Activated T-cell treated with anti-CD3 and anti-CD28 coated beads, Interleukin-2, amount 50 U/mL, for 4 hours (primary cell): ENCODE data around the gene ANKLE2. TPM values are rescaled to one million over a fixed set of nuclear protein-coding genes. Genes with fewer than 3 reads are reported as not detected.
"Not testable (repeated sequence)": the region's sequence is repeated elsewhere in the genome, so short reads cannot be mapped to it uniquely, and the experiment has no call there.

Source experiments
- ATAC-seq, 2 donors: fragments of 200-7000 bp; cut with Tn5 transposase; one replicate each; pipeline ENCODE4 v1.10.0; 2021
- DNase-seq: peaks from one replicate; pipeline ENCODE4 v3.0.0-alpha.2; 2020
- H3K27me3 Mint-ChIP-seq: one replicate; pipeline ENCODE4 v1.8.0; 2021; ENCODE audit warnings: low read depth, mixed read lengths
- H3K36me3 Mint-ChIP-seq: one replicate; pipeline ENCODE4 v1.8.0; 2022; ENCODE audit warnings: mixed read lengths; ENCODE audit not compliant: insufficient read depth
- H3K4me1 Mint-ChIP-seq: one replicate; pipeline ENCODE4 v1.8.0; 2021; ENCODE audit warnings: low read depth, mixed read lengths
- H3K4me3 Mint-ChIP-seq: one replicate; pipeline ENCODE4 v1.8.0; 2021; ENCODE audit warnings: mild to moderate bottlenecking, moderate library complexity, mixed read lengths
- H3K9me3 Mint-ChIP-seq: one replicate; pipeline ENCODE4 v1.8.0; 2021; ENCODE audit warnings: mixed read lengths
- total RNA-seq, 3 donors: library from RNA; stranded (reverse); gene quantifications; one replicate each; pipeline ENCODE4 v1.2.1, GENCODE V29; 2021

Gene ANKLE2
- total RNA-seq, 3 donors from 2014 or later: 96.7 to 112 (median 111) TPM

- DNase-seq (no peak), ATAC-seq (no peak)
- no peaks in the 10 kb centered on the region for H3K27me3 Mint-ChIP-seq
- H3K4me1 Mint-ChIP-seq: peaks cover 40% of the 10 kb centered on the region
- H3K4me3 Mint-ChIP-seq: no peak overlapping the region
- peaks cover 25% of the 10 kb centered on the region for H3K36me3 Mint-ChIP-seq
- no peaks in the 10 kb centered on the region for H3K9me3 Mint-ChIP-seq
Observed at GRCh38 chr12:132773077-132773955, 11.7 kb upstream of the ANKLE2 start.

- no peaks in the 10 kb centered on the region for H3K9me3 Mint-ChIP-seq
- H3K4me3 Mint-ChIP-seq: no peak overlapping the region
- no peak for DNase-seq
- peaks cover 45% of the 10 kb centered on the region for H3K4me1 Mint-ChIP-seq
- no peaks in the 10 kb centered on the region for H3K27me3 Mint-ChIP-seq
- peaks cover 25% of the 10 kb centered on the region for H3K36me3 Mint-ChIP-seq
- ATAC-seq: no peak
Observed at GRCh38 chr12:132772606-132773005, 11.0 kb upstream of the ANKLE2 start.

GRCh38 chr12:132771126-132771838 is 9.7 kb upstream of the ANKLE2 start:
- no peaks in the 10 kb centered on the region for H3K27me3 Mint-ChIP-seq
- no peak overlapping the region for H3K4me3 Mint-ChIP-seq
- peak; percentile 39 for DNase-seq
- H3K9me3 Mint-ChIP-seq: no peaks in the 10 kb centered on the region
- peaks cover 21% of the 10 kb centered on the region for H3K36me3 Mint-ChIP-seq
- ATAC-seq: peak; percentile 64 to 71
- peaks cover 46% of the 10 kb centered on the region for H3K4me1 Mint-ChIP-seq

GRCh38 chr12:132766380-132767085 is 4.9 kb upstream of the ANKLE2 start:
- ATAC-seq (no peak), DNase-seq (no peak)
- Mint-ChIP-seq H3K36me3 (peaks cover 2% of the 10 kb centered on the region), H3K9me3 (no peaks in the 10 kb centered on the region), H3K4me3 (no peak overlapping the region), H3K4me1 (peaks cover 36% of the 10 kb centered on the region), H3K27me3 (no peaks in the 10 kb centered on the region)

GRCh38 chr12:132765361-132765760 is 3.7 kb upstream of the ANKLE2 start:
- peaks cover 3% of the 10 kb centered on the region for H3K36me3 Mint-ChIP-seq
- ATAC-seq (no peak), DNase-seq (no peak)
- H3K4me1 Mint-ChIP-seq: peaks cover 32% of the 10 kb centered on the region
- no peaks in the 10 kb centered on the region for H3K27me3 Mint-ChIP-seq
- H3K9me3 Mint-ChIP-seq: no peaks in the 10 kb centered on the region
- no peak overlapping the region for H3K4me3 Mint-ChIP-seq

- DNase-seq: no peak
- H3K9me3 Mint-ChIP-seq: no peaks in the 10 kb centered on the region
- peaks cover 8% of the 10 kb centered on the region for H3K36me3 Mint-ChIP-seq
- H3K4me1 Mint-ChIP-seq: peaks cover 34% of the 10 kb centered on the region
- ATAC-seq: no peak
- H3K27me3 Mint-ChIP-seq: no peaks in the 10 kb centered on the region
- no peak overlapping the region for H3K4me3 Mint-ChIP-seq
Observed at GRCh38 chr12:132764231-132764630, 2.6 kb upstream of the ANKLE2 start.

- H3K4me3 Mint-ChIP-seq: peak overlapping the region; percentile 75
- ATAC-seq (peak; percentile 81 to 84), DNase-seq (peak; percentile 80)
- H3K9me3 Mint-ChIP-seq: no peaks in the 10 kb centered on the region
- no peaks in the 10 kb centered on the region for H3K27me3 Mint-ChIP-seq
- peaks cover 20% of the 10 kb centered on the region for H3K4me1 Mint-ChIP-seq
- H3K36me3 Mint-ChIP-seq: peaks cover 10% of the 10 kb centered on the region
Observed at GRCh38 chr12:132761921-132762583, 420 bp upstream of the ANKLE2 start.

- DNase-seq: no peak
- peaks cover 18% of the 10 kb centered on the region for H3K36me3 Mint-ChIP-seq
- peaks cover 22% of the 10 kb centered on the region for H3K4me1 Mint-ChIP-seq
- ATAC-seq: no peak
- no peaks in the 10 kb centered on the region for H3K9me3 Mint-ChIP-seq
- H3K4me3 Mint-ChIP-seq: peak overlapping the region; percentile 93
- H3K27me3 Mint-ChIP-seq: no peaks in the 10 kb centered on the region
Observed at GRCh38 chr12:132759359-132759758, 2.3 kb downstream of the ANKLE2 start.

- not testable (repeated sequence) for DNase-seq, ATAC-seq, H3K27me3 Mint-ChIP-seq, H3K9me3 Mint-ChIP-seq, H3K4me3 Mint-ChIP-seq
- H3K36me3 Mint-ChIP-seq: peaks cover 20% of the 10 kb centered on the region
- H3K4me1 Mint-ChIP-seq: peaks cover 22% of the 10 kb centered on the region
Observed at GRCh38 chr12:132758825-132759224, 2.8 kb downstream of the ANKLE2 start.

GRCh38 chr12:132754160-132754932 is 7.3 kb downstream of the ANKLE2 start:
- Mint-ChIP-seq H3K4me1 (peaks cover 4% of the 10 kb centered on the region), H3K36me3 (peaks cover 22% of the 10 kb centered on the region), H3K4me3 (no peak overlapping the region), H3K27me3 (no peaks in the 10 kb centered on the region), H3K9me3 (no peaks in the 10 kb centered on the region)
- ATAC-seq (no peak), DNase-seq (no peak)

GRCh38 chr12:132753670-132754069 is 8.0 kb downstream of the ANKLE2 start:
- H3K27me3 Mint-ChIP-seq, H3K4me3 Mint-ChIP-seq, H3K4me1 Mint-ChIP-seq, H3K9me3 Mint-ChIP-seq, ATAC-seq, DNase-seq: not testable (repeated sequence)
- peaks cover 19% of the 10 kb centered on the region for H3K36me3 Mint-ChIP-seq

GRCh38 chr12:132748319-132748718 is 13.3 kb downstream of the ANKLE2 start:
- no peak overlapping the region for H3K4me3 Mint-ChIP-seq
- no peak for DNase-seq
- H3K36me3 Mint-ChIP-seq: peaks cover 44% of the 10 kb centered on the region
- H3K27me3 Mint-ChIP-seq: no peaks in the 10 kb centered on the region
- H3K9me3 Mint-ChIP-seq: no peaks in the 10 kb centered on the region
- no peak for ATAC-seq
- no peaks in the 10 kb centered on the region for H3K4me1 Mint-ChIP-seq

- DNase-seq (no peak), ATAC-seq (no peak)
- no peaks in the 10 kb centered on the region for H3K27me3 Mint-ChIP-seq
- H3K36me3 Mint-ChIP-seq: peaks cover 45% of the 10 kb centered on the region
- no peaks in the 10 kb centered on the region for H3K4me1 Mint-ChIP-seq
- H3K4me3 Mint-ChIP-seq: no peak overlapping the region
- no peaks in the 10 kb centered on the region for H3K9me3 Mint-ChIP-seq
Observed at GRCh38 chr12:132747896-132748295, 13.7 kb downstream of the ANKLE2 start.
